Stimulated activated naive CD8-positive, alpha-beta T cell treated with anti-CD3 and anti-CD28 coated beads, Interleukin-15, Interleukin-2, amounts not matched to agents 100 ng/mL and 50 ng/mL, for 24 hours (primary cell): Measurements from ENCODE around the gene SGCE.

Experiments used
- H3K27ac Mint-ChIP-seq: one replicate; pipeline ENCODE4 v1.8.0; 2021; ENCODE audit warnings: mild to moderate bottlenecking, mixed read lengths
- H3K27me3 Mint-ChIP-seq: one replicate; pipeline ENCODE4 v1.8.0; 2021; ENCODE audit warnings: mixed read lengths
- H3K36me3 Mint-ChIP-seq: one replicate; pipeline ENCODE4 v1.8.0; 2021; ENCODE audit warnings: low read depth, mixed read lengths
- H3K4me1 Mint-ChIP-seq: one replicate; pipeline ENCODE4 v1.8.0; 2021; ENCODE audit warnings: low read depth, mixed read lengths
- H3K4me3 Mint-ChIP-seq: one replicate; pipeline ENCODE4 v1.8.0; 2021; ENCODE audit warnings: mild to moderate bottlenecking, mixed read lengths
- H3K9me3 Mint-ChIP-seq: one replicate; pipeline ENCODE4 v1.8.0; 2021; ENCODE audit warnings: mixed read lengths

The SGCE gene

GRCh38 chr7:94669773-94670495 is 14.0 kb upstream of the SGCE start:
- H3K27me3 Mint-ChIP-seq: peaks cover 3% of the 10 kb centered on the region
- H3K4me3 Mint-ChIP-seq: no peak overlapping the region
- no peaks in the 10 kb centered on the region for H3K4me1 Mint-ChIP-seq
- H3K27ac Mint-ChIP-seq: no peak overlapping the region
- no peaks in the 10 kb centered on the region for H3K36me3 Mint-ChIP-seq
- H3K9me3 Mint-ChIP-seq: no peaks in the 10 kb centered on the region

GRCh38 chr7:94666879-94667587 is 11.1 kb upstream of the SGCE start:
- Mint-ChIP-seq H3K27ac (no peak overlapping the region), H3K27me3 (peaks cover 5% of the 10 kb centered on the region), H3K4me3 (no peak overlapping the region), H3K4me1 (no peaks in the 10 kb centered on the region), H3K9me3 (no peaks in the 10 kb centered on the region), H3K36me3 (no peaks in the 10 kb centered on the region)

GRCh38 chr7:94665426-94665825 is 9.5 kb upstream of the SGCE start:
- Mint-ChIP-seq H3K27ac (no peak overlapping the region), H3K27me3 (peaks cover 5% of the 10 kb centered on the region), H3K4me3 (no peak overlapping the region), H3K4me1 (no peaks in the 10 kb centered on the region), H3K9me3 (no peaks in the 10 kb centered on the region), H3K36me3 (no peaks in the 10 kb centered on the region)

- Mint-ChIP-seq H3K4me1 (no peaks in the 10 kb centered on the region), H3K36me3 (no peaks in the 10 kb centered on the region), H3K4me3 (no peak overlapping the region), H3K27ac (no peak overlapping the region), H3K9me3 (no peaks in the 10 kb centered on the region), H3K27me3 (peaks cover 5% of the 10 kb centered on the region)
These were observed 8.1 kb upstream of the SGCE start for GRCh38 chr7:94664023-94664422.

GRCh38 chr7:94662548-94662947 is 6.6 kb upstream of the SGCE start:
- Mint-ChIP-seq H3K27me3 (peaks cover 5% of the 10 kb centered on the region), H3K36me3 (no peaks in the 10 kb centered on the region), H3K4me3 (no peak overlapping the region), H3K27ac (no peak overlapping the region), H3K4me1 (no peaks in the 10 kb centered on the region), H3K9me3 (no peaks in the 10 kb centered on the region)

- Mint-ChIP-seq H3K4me3 (no peak overlapping the region), H3K4me1 (peaks cover 18% of the 10 kb centered on the region), H3K27ac (no peak overlapping the region), H3K9me3 (no peaks in the 10 kb centered on the region), H3K36me3 (no peaks in the 10 kb centered on the region), H3K27me3 (peaks cover 20% of the 10 kb centered on the region)
These were observed 4.1 kb upstream of the SGCE start for GRCh38 chr7:94660006-94660405.

GRCh38 chr7:94658826-94659225 is 2.9 kb upstream of the SGCE start:
- H3K4me3 Mint-ChIP-seq: no peak overlapping the region
- no peaks in the 10 kb centered on the region for H3K9me3 Mint-ChIP-seq
- H3K36me3 Mint-ChIP-seq: no peaks in the 10 kb centered on the region
- peaks cover 28% of the 10 kb centered on the region for H3K27me3 Mint-ChIP-seq
- no peak overlapping the region for H3K27ac Mint-ChIP-seq
- peaks cover 23% of the 10 kb centered on the region for H3K4me1 Mint-ChIP-seq

- Mint-ChIP-seq H3K36me3 (no peaks in the 10 kb centered on the region), H3K4me1 (peaks cover 23% of the 10 kb centered on the region), H3K27ac (no peak overlapping the region), H3K4me3 (peak overlapping the region; percentile 80), H3K9me3 (no peaks in the 10 kb centered on the region), H3K27me3 (peaks cover 28% of the 10 kb centered on the region)
These were observed 2.1 kb upstream of the SGCE start for GRCh38 chr7:94657771-94658693.

- no peaks in the 10 kb centered on the region for H3K9me3 Mint-ChIP-seq
- H3K36me3 Mint-ChIP-seq: no peaks in the 10 kb centered on the region
- peaks cover 23% of the 10 kb centered on the region for H3K4me1 Mint-ChIP-seq
- H3K4me3 Mint-ChIP-seq: peak overlapping the region; percentile 80
- peak overlapping the region; percentile 16 for H3K27ac Mint-ChIP-seq
- peaks cover 34% of the 10 kb centered on the region for H3K27me3 Mint-ChIP-seq
These were observed 1.2 kb upstream of the SGCE start for GRCh38 chr7:94656925-94657731.

GRCh38 chr7:94656658-94656924 is 658 bp upstream of the SGCE start:
- H3K4me1 Mint-ChIP-seq: peaks cover 23% of the 10 kb centered on the region
- no peaks in the 10 kb centered on the region for H3K36me3 Mint-ChIP-seq
- H3K27me3 Mint-ChIP-seq: peaks cover 38% of the 10 kb centered on the region
- no peaks in the 10 kb centered on the region for H3K9me3 Mint-ChIP-seq
- H3K4me3 Mint-ChIP-seq: peak overlapping the region; percentile 80
- H3K27ac Mint-ChIP-seq: peak overlapping the region; percentile 16

GRCh38 chr7:94655126-94655847 is 646 bp downstream of the SGCE start:
- Mint-ChIP-seq H3K9me3 (no peaks in the 10 kb centered on the region), H3K36me3 (no peaks in the 10 kb centered on the region), H3K4me3 (peak overlapping the region; percentile 80), H3K27me3 (peaks cover 50% of the 10 kb centered on the region), H3K4me1 (peaks cover 23% of the 10 kb centered on the region), H3K27ac (no peak overlapping the region)

GRCh38 chr7:94654783-94655125 is 1.2 kb downstream of the SGCE start:
- Mint-ChIP-seq H3K36me3 (no peaks in the 10 kb centered on the region), H3K27ac (no peak overlapping the region), H3K9me3 (no peaks in the 10 kb centered on the region), H3K27me3 (peaks cover 51% of the 10 kb centered on the region), H3K4me1 (peaks cover 23% of the 10 kb centered on the region), H3K4me3 (peak overlapping the region; percentile 80)

- Mint-ChIP-seq H3K36me3 (no peaks in the 10 kb centered on the region), H3K4me1 (peaks cover 9% of the 10 kb centered on the region), H3K4me3 (no peak overlapping the region), H3K9me3 (no peaks in the 10 kb centered on the region), H3K27ac (no peak overlapping the region), H3K27me3 (peaks cover 61% of the 10 kb centered on the region)
These were observed 5.5 kb downstream of the SGCE start for GRCh38 chr7:94650147-94651051.
